HEK293T (cell line): Measurements from ENCODE around the gene ZYG11B.
"Not testable (repeated sequence)": the region's sequence is repeated elsewhere in the genome, so short reads cannot be mapped to it uniquely, and the experiment has no call there.

ENCODE experiments used
- CTCF ChIA-PET: fragments of 350-600 bp; formaldehyde crosslinking; extraction: SDS; loops from one replicate; lab custom pipeline; 2021; ENCODE audit warnings: antibody characterized with exemption, inconsistent platforms; lab: Yijun Ruan, JAX
- POLR2A ChIA-PET: fragments of 350-600 bp; formaldehyde crosslinking; extraction: SDS; loops from one replicate; lab custom pipeline; 2020; ENCODE audit warnings: antibody characterized with exemption, inconsistent platforms; lab: Yijun Ruan, JAX
- DNase-seq: peaks from one replicate; pipeline ENCODE4 v3.0.0; 2012; ENCODE audit warnings: mixed read lengths; ENCODE audit errors: extremely low spot score
- ARNT ChIP-seq: fragments of 450-650 bp; IDR thresholded peaks from 2 replicates; pipeline ENCODE4 v1.6.1; 2017; ENCODE audit warnings: mild to moderate bottlenecking
- BHLHE40 ChIP-seq: fragments of 450-650 bp; IDR thresholded peaks from 2 replicates; pipeline ENCODE4 v1.6.1; 2016; ENCODE audit warnings: mild to moderate bottlenecking, moderate library complexity, borderline replicate concordance
- CTBP1 ChIP-seq: fragments of 450-650 bp; IDR thresholded peaks from 2 replicates; pipeline ENCODE4 v1.6.1; 2016; ENCODE audit warnings: borderline replicate concordance
- ELF4 ChIP-seq: fragments of 450-650 bp; IDR thresholded peaks from 2 replicates; pipeline ENCODE4 v1.6.1; 2017; ENCODE audit warnings: antibody characterized with exemption
- FOXA1 ChIP-seq: fragments of 450-650 bp; IDR thresholded peaks from 2 replicates; pipeline ENCODE4 v1.6.1; 2016; ENCODE audit warnings: mild to moderate bottlenecking
- FOXK2 ChIP-seq: fragments of 450-650 bp; IDR thresholded peaks from 2 replicates; pipeline ENCODE4 v1.6.1; 2016; ENCODE audit warnings: mild to moderate bottlenecking
- FOXM1 ChIP-seq: fragments of 450-650 bp; IDR thresholded peaks from 2 replicates; pipeline ENCODE4 v1.6.1; 2017; ENCODE audit warnings: mild to moderate bottlenecking, borderline replicate concordance
- HDGF ChIP-seq: fragments of 450-650 bp; IDR thresholded peaks from 2 replicates; pipeline ENCODE4 v1.6.1; 2017; ENCODE audit warnings: antibody characterized with exemption, borderline replicate concordance
- L3MBTL2 ChIP-seq: fragments of 450-650 bp; conservative IDR thresholded peaks from 2 replicates; pipeline ENCODE4 v1.6.1; 2016; ENCODE audit warnings: mild to moderate bottlenecking
- LEF1 ChIP-seq: fragments of 450-650 bp; IDR thresholded peaks from 2 replicates; pipeline ENCODE4 v1.6.1; 2017; ENCODE audit warnings: mild to moderate bottlenecking, borderline replicate concordance
- NFRKB ChIP-seq: fragments of 450-650 bp; IDR thresholded peaks from 2 replicates; pipeline ENCODE4 v1.6.1; 2016; ENCODE audit warnings: mild to moderate bottlenecking, moderate library complexity
- SP1 ChIP-seq: fragments of 450-650 bp; IDR thresholded peaks from 2 replicates; pipeline ENCODE4 v1.6.1; 2017
- SUZ12 ChIP-seq: fragments of 450-650 bp; IDR thresholded peaks from 2 replicates; pipeline ENCODE4 v1.6.1; 2016; ENCODE audit warnings: mild to moderate bottlenecking
- TARDBP ChIP-seq: fragments of 450-650 bp; IDR thresholded peaks from 2 replicates; pipeline ENCODE4 v1.6.1; 2016
- ZNF384 ChIP-seq: fragments of 450-650 bp; IDR thresholded peaks from 2 replicates; pipeline ENCODE4 v1.6.1; 2016
- TF ChIP-seq, protein P1 (sequence below): fragments of 450-650 bp; IDR thresholded peaks from 2 replicates; pipeline ENCODE4 v1.6.1; 2016

ZYG11B gene

DNA sequence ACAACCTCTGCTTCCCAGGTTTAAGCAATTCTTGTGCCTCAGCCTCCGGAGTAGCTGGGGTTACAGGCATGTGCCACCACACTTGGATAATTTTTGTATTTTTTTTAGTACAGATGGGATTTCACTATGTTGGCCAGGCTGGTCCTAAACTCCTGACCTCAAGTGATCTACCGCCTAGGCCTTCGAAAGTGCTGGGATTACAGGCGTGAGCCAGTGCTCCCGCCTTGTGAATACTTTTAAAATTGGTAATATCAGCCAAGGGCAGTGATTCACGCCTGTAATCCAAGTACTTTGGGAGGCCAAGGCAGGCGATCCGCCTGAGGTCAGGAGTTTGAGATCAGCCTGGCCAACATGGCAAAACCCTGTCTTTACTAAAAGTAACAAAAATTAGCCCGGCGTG is 33.7 kb downstream of the ZYG11B start:
- ChIA-PET POLR2A (no interaction called here), CTCF (no interaction called here)
- TF ChIP-seq BHLHE40 (no peak), NFRKB (no peak), HDGF (no peak), LEF1 (no peak), ZNF384 (no peak), CTBP1 (no peak), FOXK2 (no peak), TARDBP (no peak), SP1 (no peak), ELF4 (no peak), ARNT (no peak), FOXA1 (no peak), L3MBTL2 (no peak), SUZ12 (no peak), FOXM1 (no peak)
- TF ChIP-seq, protein P1, sequence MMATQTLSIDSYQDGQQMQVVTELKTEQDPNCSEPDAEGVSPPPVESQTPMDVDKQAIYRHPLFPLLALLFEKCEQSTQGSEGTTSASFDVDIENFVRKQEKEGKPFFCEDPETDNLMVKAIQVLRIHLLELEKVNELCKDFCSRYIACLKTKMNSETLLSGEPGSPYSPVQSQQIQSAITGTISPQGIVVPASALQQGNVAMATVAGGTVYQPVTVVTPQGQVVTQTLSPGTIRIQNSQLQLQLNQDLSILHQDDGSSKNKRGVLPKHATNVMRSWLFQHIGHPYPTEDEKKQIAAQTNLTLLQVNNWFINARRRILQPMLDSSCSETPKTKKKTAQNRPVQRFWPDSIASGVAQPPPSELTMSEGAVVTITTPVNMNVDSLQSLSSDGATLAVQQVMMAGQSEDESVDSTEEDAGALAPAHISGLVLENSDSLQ = no peak
- no peak for DNase-seq

DNA sequence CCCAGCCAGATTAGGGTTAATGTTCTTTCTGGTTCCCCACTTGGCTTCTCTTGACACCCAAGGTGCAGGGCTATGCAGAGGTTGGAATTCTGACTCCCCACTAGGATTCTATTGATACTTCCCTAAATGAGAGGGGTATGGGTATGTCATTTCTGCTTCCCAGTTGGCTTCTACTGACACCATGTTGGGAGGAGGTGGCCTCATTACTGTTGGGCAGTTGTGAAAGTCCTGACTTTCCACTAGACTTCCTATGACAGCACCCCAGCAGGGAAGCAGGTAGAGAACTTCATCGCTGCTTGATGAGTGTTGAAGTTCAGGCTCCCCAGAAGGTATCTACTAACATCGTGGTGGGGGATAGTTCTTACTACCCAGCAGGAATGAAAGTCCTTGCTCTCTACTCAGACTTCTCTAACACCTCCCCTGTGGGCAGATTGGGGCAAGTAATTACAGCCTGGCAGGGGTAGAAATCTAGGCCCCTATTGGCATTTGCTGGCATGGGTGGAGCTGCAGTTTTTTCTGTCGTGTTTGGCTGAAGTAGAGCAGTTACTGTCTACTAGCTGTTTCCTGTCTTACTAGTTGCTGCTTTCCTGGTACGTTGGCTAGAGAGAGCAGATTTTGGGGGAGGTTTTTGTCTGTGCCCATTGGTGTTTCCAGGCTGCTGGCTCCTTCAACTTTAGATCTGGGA is 41.5 kb downstream of the ZYG11B start:
- CTCF ChIA-PET = interaction anchor here (0.8 kb wide), 1 partner anchor 58 kb away, joined by 3 read pairs; no protein-coding TSS in a partner anchor
- DNase-seq = no peak
- TF ChIP-seq FOXM1 = no peak
- POLR2A ChIA-PET = no interaction called here

DNA sequence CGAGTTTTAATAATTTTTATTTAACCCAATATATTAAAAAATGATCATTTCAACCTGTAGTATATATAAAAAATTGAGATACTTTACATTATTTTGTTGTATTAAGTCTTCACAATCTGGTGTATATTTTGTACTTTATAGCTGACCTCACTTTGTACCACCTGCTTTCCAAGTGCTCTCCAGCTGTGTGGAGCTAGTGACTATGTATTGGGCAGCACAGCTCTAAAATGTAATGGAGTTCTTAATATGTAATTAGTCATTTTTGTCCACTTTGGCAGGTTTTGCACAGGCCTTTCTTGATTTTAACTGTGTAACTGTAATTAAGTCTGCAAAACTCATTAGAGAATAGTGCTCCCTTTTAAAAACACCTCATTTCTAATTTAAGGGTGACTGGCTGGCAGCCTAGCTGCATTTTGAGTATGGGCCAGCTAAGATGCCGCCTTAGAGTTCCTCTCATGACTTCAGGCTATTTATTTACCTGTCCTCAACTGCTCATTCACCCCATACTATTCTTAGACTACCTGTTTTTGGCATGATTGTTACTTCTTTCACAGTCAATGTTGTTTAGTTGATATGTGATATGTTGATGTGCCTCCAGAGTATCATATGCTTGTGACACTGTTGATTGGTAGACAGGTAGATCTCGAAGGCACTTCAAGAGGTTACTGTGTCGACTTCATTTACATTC is 43.2 kb downstream of the ZYG11B start:
- DNase-seq = no peak
- no peak for TF ChIP-seq NFRKB
- no peak for TF ChIP-seq L3MBTL2
- no peak for TF ChIP-seq ELF4
- TF ChIP-seq BHLHE40 = no peak
- TF ChIP-seq FOXK2 = no peak
- TF ChIP-seq ARNT = no peak
- ChIA-PET CTCF (no interaction called here), POLR2A (interaction anchor here (0.8 kb wide), 1 partner anchor 66 kb away, joined by 3 read pairs; no protein-coding TSS in a partner anchor)

DNA sequence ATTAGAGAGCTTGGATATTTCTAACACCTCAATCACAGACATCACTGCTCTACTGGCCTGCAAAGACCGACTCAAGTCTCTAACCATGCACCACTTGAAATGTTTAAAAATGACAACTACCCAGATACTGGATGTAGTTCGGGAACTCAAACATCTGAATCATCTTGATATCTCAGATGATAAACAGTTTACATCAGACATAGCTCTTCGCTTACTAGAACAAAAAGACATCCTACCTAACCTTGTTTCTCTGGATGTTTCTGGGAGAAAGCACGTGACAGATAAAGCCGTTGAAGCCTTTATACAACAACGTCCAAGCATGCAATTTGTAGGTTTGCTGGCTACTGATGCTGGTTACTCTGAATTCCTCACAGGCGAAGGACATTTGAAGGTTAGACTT is 45.1 kb downstream of the ZYG11B start:
- TF ChIP-seq ARNT = no peak
- TF ChIP-seq ELF4 = no peak
- TF ChIP-seq NFRKB = no peak
- no peak for TF ChIP-seq FOXK2
- TF ChIP-seq SP1 = no peak
- no peak for TF ChIP-seq ZNF384
- TF ChIP-seq TARDBP = no peak
- TF ChIP-seq LEF1 = no peak
- TF ChIP-seq HDGF = no peak
- DNase-seq = no peak
- ChIA-PET POLR2A (no interaction called here), CTCF (interaction anchor here (0.6 kb wide), 2 partner anchors 86 to 186 kb away, joined by 3 read pairs; no protein-coding TSS in a partner anchor)

DNA sequence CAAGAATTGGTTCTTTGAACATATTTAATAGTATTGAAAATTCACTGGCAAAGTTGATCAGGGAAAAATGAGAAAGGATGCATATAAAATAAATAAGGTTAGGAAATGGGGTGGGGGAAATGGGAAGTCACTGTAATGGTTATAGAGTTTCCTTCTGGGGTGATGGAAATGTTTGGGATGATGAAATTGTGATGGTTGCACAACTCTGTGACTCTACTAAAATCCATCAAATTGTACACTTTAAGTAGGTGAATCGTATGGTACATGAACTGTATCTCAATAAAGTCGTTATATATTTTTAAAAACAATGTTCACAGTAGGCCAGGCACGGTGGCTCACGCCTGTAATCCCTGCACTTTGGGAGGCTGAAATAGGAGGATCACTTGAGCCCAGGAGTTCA is 59.9 kb downstream of the ZYG11B start:
- no peak for DNase-seq
- POLR2A ChIA-PET = no interaction called here
- TF ChIP-seq TARDBP (no peak), FOXK2 (no peak), ARNT (no peak), HDGF (no peak), CTBP1 (no peak), ELF4 (no peak), BHLHE40 (no peak)
- CTCF ChIA-PET = no interaction called here

DNA sequence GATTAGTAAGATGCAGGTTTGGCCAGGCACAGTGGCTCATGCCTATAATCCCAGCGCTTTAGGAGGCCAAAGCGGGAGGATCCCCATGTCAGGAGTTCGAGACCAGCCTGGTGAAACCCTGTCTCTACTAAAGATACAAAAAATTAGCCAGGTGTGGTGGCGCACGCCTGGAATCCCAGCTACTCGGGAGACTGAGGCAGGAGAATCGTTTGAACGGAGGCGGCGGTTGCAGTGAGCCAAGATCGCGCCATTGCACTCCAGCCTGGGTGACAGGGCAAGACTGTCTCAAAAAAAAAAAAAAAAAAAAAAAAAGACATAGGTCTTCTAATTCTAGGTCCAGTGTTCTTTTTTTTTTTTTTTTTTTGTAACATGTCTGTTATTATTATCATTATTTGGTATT is 64.2 kb downstream of the ZYG11B start:
- CTCF ChIA-PET = interaction anchor here (0.6 kb wide), 1 partner anchor 427 kb away, joined by 4 read pairs; no protein-coding TSS in a partner anchor
- DNase-seq, POLR2A ChIA-PET: not testable (repeated sequence)

DNA sequence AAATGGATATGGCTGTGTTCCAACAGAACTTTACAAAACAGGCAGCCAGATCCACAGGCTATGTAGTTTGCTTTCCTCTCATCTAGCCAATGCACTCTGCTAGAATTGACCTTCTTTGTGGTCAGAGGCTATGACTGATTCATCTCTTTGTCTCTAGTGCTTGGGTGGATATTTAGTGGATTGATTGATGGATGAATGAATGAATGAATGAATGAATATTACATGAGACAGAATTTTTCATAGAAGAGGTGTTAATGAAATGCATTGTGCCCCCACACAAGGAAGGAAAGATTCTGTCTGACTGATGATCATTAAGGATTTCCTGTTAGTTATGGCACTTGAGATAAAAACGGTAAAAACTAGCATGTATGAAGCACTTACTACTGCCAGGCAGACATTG is 65.8 kb downstream of the ZYG11B start:
- no peak for TF ChIP-seq SUZ12
- TF ChIP-seq FOXM1 = no peak
- DNase-seq = no peak
- CTCF ChIA-PET = interaction anchor here (0.9 kb wide), 1 partner anchor 387 kb away, joined by 3 read pairs; no protein-coding TSS in a partner anchor
- POLR2A ChIA-PET = no interaction called here

DNA sequence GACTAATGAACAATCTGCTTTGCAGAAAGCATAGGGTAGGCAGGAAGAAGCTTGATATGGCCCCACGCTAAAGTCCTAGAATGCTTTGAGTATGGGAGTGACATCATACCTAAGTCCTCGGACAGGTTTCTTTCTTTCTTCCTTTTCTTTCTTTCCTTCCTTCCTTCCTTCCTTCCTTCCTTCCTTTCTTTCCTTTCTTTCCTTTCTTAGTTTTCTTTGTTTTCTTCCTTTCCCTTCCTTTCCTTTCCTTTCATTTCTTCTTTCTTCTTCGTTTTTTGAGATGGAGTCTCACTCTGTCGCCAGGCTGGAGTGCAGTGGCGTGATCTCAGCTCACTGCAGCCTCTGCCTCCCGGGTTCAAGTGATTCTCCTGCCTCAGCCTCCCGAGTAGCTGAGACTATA is 67.5 kb downstream of the ZYG11B start:
- POLR2A ChIA-PET, DNase-seq: not testable (repeated sequence)
- CTCF ChIA-PET = interaction anchor here (0.6 kb wide), 1 partner anchor 31 kb away, joined by 5 read pairs; no protein-coding TSS in a partner anchor
